ENCODE results near the gene TVP23C. TPM values are rescaled to one million over a fixed set of nuclear protein-coding genes. Genes with fewer than 3 reads are reported as not detected.

Gene TVP23C
- total RNA-seq, 2 donors from 2014 or later = 19.5 to 26.5 TPM

- Mint-ChIP-seq H3K27me3 (ENCODE audit: low read depth) (no peaks in the 10 kb centered on the region), H3K4me3 (no peak overlapping the region), H3K9me3 (no peaks in the 10 kb centered on the region), H3K36me3 (ENCODE audit: insufficient read depth in 2 of 2) (peaks cover 0 to 2% of the 10 kb centered on the region in 2 donors), H3K4me1 (ENCODE audit: low read depth) (peaks cover 7% of the 10 kb centered on the region), H3K27ac (no peak overlapping the region)
- ATAC-seq (replicated peaks in 1 of 2) (no peak), DNase-seq (no peak)
These were observed 65.2 kb downstream of the TVP23C start for GRCh38 chr17:15498107-15498506.

- Mint-ChIP-seq H3K9me3 (no peaks in the 10 kb centered on the region), H3K27ac (no peak overlapping the region), H3K4me1 (ENCODE audit: low read depth) (no peaks in the 10 kb centered on the region), H3K36me3 (ENCODE audit: insufficient read depth in 2 of 2) (peaks cover 0 to 2% of the 10 kb centered on the region in 2 donors), H3K4me3 (no peak overlapping the region), H3K27me3 (ENCODE audit: low read depth) (no peaks in the 10 kb centered on the region)
- ATAC-seq (replicated peaks in 1 of 2) (no peak), DNase-seq (no peak)
These were observed 66.3 kb downstream of the TVP23C start for GRCh38 chr17:15496735-15497670.

- Mint-ChIP-seq H3K9me3 (no peaks in the 10 kb centered on the region), H3K27me3 (ENCODE audit: low read depth) (no peaks in the 10 kb centered on the region), H3K4me1 (ENCODE audit: low read depth) (peaks cover 15% of the 10 kb centered on the region), H3K27ac (no peak overlapping the region), H3K4me3 (no peak overlapping the region), H3K36me3 (ENCODE audit: insufficient read depth in 2 of 2) (no peaks in the 10 kb centered on the region)
- DNase-seq (no peak), ATAC-seq (replicated peaks in 1 of 2) (no peak)
These were observed 68.5 kb downstream of the TVP23C start for GRCh38 chr17:15494821-15495220.

GRCh38 chr17:15493693-15494035 lies 69.6 kb downstream of the TVP23C start:
- no peaks in the 10 kb centered on the region for H3K36me3 Mint-ChIP-seq (ENCODE audit: insufficient read depth in 2 of 2)
- H3K9me3 Mint-ChIP-seq = no peaks in the 10 kb centered on the region
- H3K27ac Mint-ChIP-seq = no peak overlapping the region
- H3K27me3 Mint-ChIP-seq (ENCODE audit: low read depth) = no peaks in the 10 kb centered on the region
- no peak for DNase-seq
- H3K4me3 Mint-ChIP-seq = no peak overlapping the region
- no peak for ATAC-seq (replicated peaks in 1 of 2)
- H3K4me1 Mint-ChIP-seq (ENCODE audit: low read depth) = peaks cover 15% of the 10 kb centered on the region

- no peaks in the 10 kb centered on the region for H3K9me3 Mint-ChIP-seq
- DNase-seq (no peak), ATAC-seq (replicated peaks in 1 of 2) (no peak)
- peaks cover 15% of the 10 kb centered on the region for H3K4me1 Mint-ChIP-seq (ENCODE audit: low read depth)
- H3K27ac Mint-ChIP-seq = no peak overlapping the region
- no peaks in the 10 kb centered on the region for H3K27me3 Mint-ChIP-seq (ENCODE audit: low read depth)
- no peak overlapping the region for H3K4me3 Mint-ChIP-seq
- H3K36me3 Mint-ChIP-seq (ENCODE audit: insufficient read depth in 2 of 2) = no peaks in the 10 kb centered on the region
These were observed 70.2 kb downstream of the TVP23C start for GRCh38 chr17:15492791-15493692.

GRCh38 chr17:15492186-15492585 lies 71.1 kb downstream of the TVP23C start:
- no peaks in the 10 kb centered on the region for H3K9me3 Mint-ChIP-seq
- ATAC-seq (replicated peaks in 1 of 2) (no peak), DNase-seq (no peak)
- peaks cover 15% of the 10 kb centered on the region for H3K4me1 Mint-ChIP-seq (ENCODE audit: low read depth)
- H3K27ac Mint-ChIP-seq = no peak overlapping the region
- no peaks in the 10 kb centered on the region for H3K36me3 Mint-ChIP-seq (ENCODE audit: insufficient read depth in 2 of 2)
- H3K4me3 Mint-ChIP-seq = no peak overlapping the region
- no peaks in the 10 kb centered on the region for H3K27me3 Mint-ChIP-seq (ENCODE audit: low read depth)

- H3K36me3 Mint-ChIP-seq (ENCODE audit: insufficient read depth in 2 of 2) = no peaks in the 10 kb centered on the region
- H3K4me1 Mint-ChIP-seq (ENCODE audit: low read depth) = peaks cover 15% of the 10 kb centered on the region
- ATAC-seq (replicated peaks in 1 of 2) = peak; percentile 73 to 94
- H3K27ac Mint-ChIP-seq = no peak overlapping the region
- DNase-seq = peak; percentile 8 to 38
- no peak overlapping the region for H3K4me3 Mint-ChIP-seq
- H3K27me3 Mint-ChIP-seq (ENCODE audit: low read depth) = no peaks in the 10 kb centered on the region
- H3K9me3 Mint-ChIP-seq = no peaks in the 10 kb centered on the region
These were observed 72.5 kb downstream of the TVP23C start for GRCh38 chr17:15490634-15491261.

- Mint-ChIP-seq H3K27me3 (ENCODE audit: low read depth) (no peaks in the 10 kb centered on the region), H3K9me3 (no peaks in the 10 kb centered on the region), H3K27ac (no peak overlapping the region)
These were observed 74.7 kb downstream of the TVP23C start for GRCh38 chr17:15488557-15488956.

GRCh38 chr17:15485045-15485444 lies 78.2 kb downstream of the TVP23C start:
- no peaks in the 10 kb centered on the region for H3K36me3 Mint-ChIP-seq (ENCODE audit: insufficient read depth in 2 of 2)
- no peak overlapping the region for H3K27ac Mint-ChIP-seq
- DNase-seq = no peak
- H3K9me3 Mint-ChIP-seq = no peaks in the 10 kb centered on the region
- no peaks in the 10 kb centered on the region for H3K4me1 Mint-ChIP-seq (ENCODE audit: low read depth)
- H3K27me3 Mint-ChIP-seq (ENCODE audit: low read depth) = no peaks in the 10 kb centered on the region
- no peak overlapping the region for H3K4me3 Mint-ChIP-seq
- no peak for ATAC-seq (replicated peaks in 1 of 2)

More at GRCh38 chr17:15488557-15488956, 74.7 kb downstream of the TVP23C start:
- ATAC-seq (replicated peaks in 1 of 2) = no peak
- peaks cover 15% of the 10 kb centered on the region for H3K4me1 Mint-ChIP-seq (ENCODE audit: low read depth)
- DNase-seq = no peak
- H3K4me3 Mint-ChIP-seq = no peak overlapping the region
- no peaks in the 10 kb centered on the region for H3K36me3 Mint-ChIP-seq (ENCODE audit: insufficient read depth in 2 of 2)

- no peak overlapping the region for H3K4me3 Mint-ChIP-seq
- no peak for ATAC-seq (replicated peaks in 1 of 2)
- no peak for DNase-seq
- no peaks in the 10 kb centered on the region for H3K9me3 Mint-ChIP-seq
- no peaks in the 10 kb centered on the region for H3K27me3 Mint-ChIP-seq (ENCODE audit: low read depth)
- H3K36me3 Mint-ChIP-seq (ENCODE audit: insufficient read depth in 2 of 2) = no peaks in the 10 kb centered on the region
- no peaks in the 10 kb centered on the region for H3K4me1 Mint-ChIP-seq (ENCODE audit: low read depth)
- H3K27ac Mint-ChIP-seq = no peak overlapping the region
These were observed 79.9 kb downstream of the TVP23C start for GRCh38 chr17:15483431-15483830.

- Mint-ChIP-seq H3K9me3 (no peaks in the 10 kb centered on the region), H3K4me3 (no peak overlapping the region), H3K27me3 (ENCODE audit: low read depth) (no peaks in the 10 kb centered on the region), H3K4me1 (ENCODE audit: low read depth) (no peaks in the 10 kb centered on the region), H3K36me3 (ENCODE audit: insufficient read depth in 2 of 2) (no peaks in the 10 kb centered on the region), H3K27ac (no peak overlapping the region)
- ATAC-seq (replicated peaks in 1 of 2) (no peak), DNase-seq (no peak)
These were observed 80.8 kb downstream of the TVP23C start for GRCh38 chr17:15482476-15482875.

GRCh38 chr17:15481481-15481880 lies 81.8 kb downstream of the TVP23C start:
- no peak overlapping the region for H3K27ac Mint-ChIP-seq
- ATAC-seq (replicated peaks in 1 of 2) (no peak), DNase-seq (no peak)
- no peaks in the 10 kb centered on the region for H3K27me3 Mint-ChIP-seq (ENCODE audit: low read depth)
- no peaks in the 10 kb centered on the region for H3K4me1 Mint-ChIP-seq (ENCODE audit: low read depth)
- no peaks in the 10 kb centered on the region for H3K36me3 Mint-ChIP-seq (ENCODE audit: insufficient read depth in 2 of 2)
- no peak overlapping the region for H3K4me3 Mint-ChIP-seq
- no peaks in the 10 kb centered on the region for H3K9me3 Mint-ChIP-seq

- no peak overlapping the region for H3K4me3 Mint-ChIP-seq
These were observed 83.1 kb downstream of the TVP23C start for GRCh38 chr17:15480204-15480603.

More at GRCh38 chr17:15480204-15480603, 83.1 kb downstream of the TVP23C start:
- Mint-ChIP-seq H3K27ac (no peak overlapping the region), H3K27me3 (ENCODE audit: low read depth) (no peaks in the 10 kb centered on the region), H3K4me1 (ENCODE audit: low read depth) (no peaks in the 10 kb centered on the region), H3K36me3 (ENCODE audit: insufficient read depth in 2 of 2) (no peaks in the 10 kb centered on the region), H3K9me3 (no peaks in the 10 kb centered on the region)
- ATAC-seq (replicated peaks in 1 of 2) = no peak
- DNase-seq = no peak

Data from activated T-cell treated with anti-CD3 and anti-CD28 coated beads, Interleukin-2, amount 50 U/mL, for 72 hours (primary cell).